GM23338 (cell line): Measurements from ENCODE around the gene STRA6.

Source experiments
- CREB1 ChIP-seq: fragments of 250-450 bp; sonication (Bioruptor Pico); IDR thresholded peaks from 2 replicates; pipeline ENCODE4 v1.5.0; 2020; ENCODE audit warnings: low read depth, mild to moderate bottlenecking, moderate library complexity
- CTCF ChIP-seq, 2 experiments: fragments of 200-600 bp in 1 of 2; sonication (generic) in 1 of 2; conservative IDR thresholded peaks; 2 replicates each; pipeline versions ENCODE4 v1.5.1 to v1.6.1; 2016 to 2017; ENCODE audit warnings: antibody characterized with exemption in 2 of 2, low read depth in 2 of 2, mild to moderate bottlenecking in 2 of 2, moderate library complexity in 1 of 2
- EZH2 ChIP-seq: fragments of 200-600 bp; sonication (generic); IDR thresholded peaks from one replicate; pipeline ENCODE4 v1.8.0; 2017; ENCODE audit warnings: antibody characterized with exemption, mild to moderate bottlenecking, low read depth; ENCODE audit not compliant: unreplicated experiment
- EZH2phosphoT487 ChIP-seq: fragments of 200-600 bp; sonication (generic); IDR thresholded peaks from one replicate; pipeline ENCODE4 v1.8.1; 2018; ENCODE audit warnings: antibody characterized with exemption; ENCODE audit not compliant: unreplicated experiment
- JUNB ChIP-seq: IDR thresholded peaks from one replicate; pipeline ENCODE4 v1.6.1; 2016; ENCODE audit warnings: antibody characterized with exemption; ENCODE audit not compliant: unreplicated experiment
- NANOG ChIP-seq: IDR thresholded peaks from 2 replicates; pipeline ENCODE4 v1.6.1; 2016; ENCODE audit warnings: antibody characterized with exemption, borderline replicate concordance
- POLR2AphosphoS5 ChIP-seq: IDR thresholded peaks from 2 replicates; pipeline ENCODE4 v1.6.1; 2016; ENCODE audit warnings: antibody characterized with exemption, low read depth
- REST ChIP-seq: IDR thresholded peaks from one replicate; pipeline ENCODE4 v1.6.1; 2018; ENCODE audit warnings: antibody characterized with exemption; ENCODE audit not compliant: unreplicated experiment
- STAT1 ChIP-seq: IDR thresholded peaks from one replicate; pipeline ENCODE4 v1.6.1; 2016; ENCODE audit warnings: antibody characterized with exemption; ENCODE audit not compliant: unreplicated experiment
- ZNF114 ChIP-seq: fragments of 250-450 bp; sonication (Bioruptor Pico); IDR thresholded peaks from 2 replicates; pipeline ENCODE4 v1.5.0; 2020; ENCODE audit warnings: mild to moderate bottlenecking, moderate library complexity
- ZNF331 ChIP-seq: fragments of 250-450 bp; sonication (Bioruptor Pico); IDR thresholded peaks from 2 replicates; pipeline ENCODE4 v1.5.0; 2020; ENCODE audit warnings: low read depth, mild to moderate bottlenecking, moderate library complexity

- TF ChIP-seq NANOG (no peak), EZH2phosphoT487 (no peak), CTCF (conservative IDR thresholded peaks at IDR 0.05; ENCODE audit: low read depth in 2 of 2) (no peak), EZH2 (no peak), POLR2AphosphoS5 (no peak), REST (no peak), JUNB (no peak), CREB1 (no peak), ZNF331 (CRISPR knock-in tag) (no peak), ZNF114 (CRISPR knock-in tag) (no peak), STAT1 (no peak)
These were observed 22.4 kb downstream of the STRA6 start for GRCh38 chr15:74179983-74180880.
